Liver (tissue), 3 donors: ENCODE measurements around the gene ZSWIM8.

Experiments used
- EGR1 ChIP-seq, 2 donors: IDR thresholded peaks; 2 replicates each; pipeline ENCODE4 v1.6.1; 2016 to 2018; ENCODE audit warnings: antibody characterized with exemption in 2 of 2, low read depth in 2 of 2
- HNF4A ChIP-seq, 2 donors: conservative IDR thresholded peaks; 2 replicates each; pipeline ENCODE4 v1.6.1; 2016; ENCODE audit warnings: antibody characterized with exemption in 2 of 2, mild to moderate bottlenecking in 2 of 2
- JUND ChIP-seq, 2 donors: IDR thresholded peaks; 2 replicates each; pipeline ENCODE4 v1.6.1; 2016; ENCODE audit warnings: antibody characterized with exemption in 2 of 2
- NR2F2 ChIP-seq: IDR thresholded peaks from 2 replicates; pipeline ENCODE4 v1.6.1; 2016; ENCODE audit warnings: antibody characterized with exemption
- RAD21 ChIP-seq, 2 donors: IDR thresholded peaks; 2 replicates each; pipeline ENCODE4 v1.6.1; 2016; ENCODE audit warnings: antibody characterized with exemption in 2 of 2, mild to moderate bottlenecking in 2 of 2
- RXRA ChIP-seq, 2 donors: IDR thresholded peaks; 2 replicates each; pipeline ENCODE4 v1.6.1; 2017 to 2018; ENCODE audit warnings: antibody characterized with exemption in 2 of 2, mild to moderate bottlenecking in 1 of 2
- SP1 ChIP-seq: IDR thresholded peaks from 2 replicates; pipeline ENCODE4 v1.6.1; 2018; ENCODE audit warnings: antibody characterized with exemption, mild to moderate bottlenecking
- YY1 ChIP-seq: IDR thresholded peaks from 2 replicates; pipeline ENCODE4 v1.6.1; 2016; ENCODE audit warnings: antibody characterized with exemption, mild to moderate bottlenecking
- TF ChIP-seq, protein P1 (sequence below): fragments of 150-350 bp; IDR thresholded peaks from 2 replicates; pipeline ENCODE4 v1.5.1; 2017; ENCODE audit warnings: improper control_type of control experiment, low read depth, low read length; ENCODE audit not compliant: missing input control
- TF ChIP-seq, protein P2 (sequence below): IDR thresholded peaks from 2 replicates; pipeline ENCODE4 v1.6.1; 2016; ENCODE audit warnings: antibody characterized with exemption, mild to moderate bottlenecking
- TF ChIP-seq, protein P3 (sequence below): IDR thresholded peaks from 2 replicates; pipeline ENCODE4 v1.6.1; 2016; ENCODE audit warnings: antibody characterized with exemption
- TF ChIP-seq, protein P4 (sequence below): IDR thresholded peaks from 2 replicates; pipeline ENCODE4 v1.6.1; 2016; ENCODE audit warnings: antibody characterized with exemption
- donor health status: healthy.
- donor health status: healthy.

DNA sequence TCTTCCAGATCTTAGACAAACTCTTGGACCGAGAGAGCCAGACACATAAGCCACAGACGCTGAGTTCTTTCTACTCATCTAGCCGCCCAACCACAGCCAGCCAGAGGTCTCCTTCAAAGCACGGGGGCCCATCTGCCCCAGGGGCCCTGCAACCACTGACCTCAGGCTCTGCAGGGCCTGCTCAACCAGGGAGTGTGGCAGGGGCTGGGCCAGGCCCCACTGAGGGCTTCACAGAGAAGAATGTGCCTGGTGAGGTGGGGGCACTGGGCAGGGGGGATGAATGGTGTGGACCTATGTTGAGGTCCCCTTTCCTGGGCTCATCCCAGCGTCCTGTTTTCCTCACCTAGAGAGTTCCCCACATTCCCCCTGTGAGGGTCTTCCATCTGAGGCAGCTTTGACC is 11.4 kb downstream of the ZSWIM8 start:
- TF ChIP-seq, protein P1, sequence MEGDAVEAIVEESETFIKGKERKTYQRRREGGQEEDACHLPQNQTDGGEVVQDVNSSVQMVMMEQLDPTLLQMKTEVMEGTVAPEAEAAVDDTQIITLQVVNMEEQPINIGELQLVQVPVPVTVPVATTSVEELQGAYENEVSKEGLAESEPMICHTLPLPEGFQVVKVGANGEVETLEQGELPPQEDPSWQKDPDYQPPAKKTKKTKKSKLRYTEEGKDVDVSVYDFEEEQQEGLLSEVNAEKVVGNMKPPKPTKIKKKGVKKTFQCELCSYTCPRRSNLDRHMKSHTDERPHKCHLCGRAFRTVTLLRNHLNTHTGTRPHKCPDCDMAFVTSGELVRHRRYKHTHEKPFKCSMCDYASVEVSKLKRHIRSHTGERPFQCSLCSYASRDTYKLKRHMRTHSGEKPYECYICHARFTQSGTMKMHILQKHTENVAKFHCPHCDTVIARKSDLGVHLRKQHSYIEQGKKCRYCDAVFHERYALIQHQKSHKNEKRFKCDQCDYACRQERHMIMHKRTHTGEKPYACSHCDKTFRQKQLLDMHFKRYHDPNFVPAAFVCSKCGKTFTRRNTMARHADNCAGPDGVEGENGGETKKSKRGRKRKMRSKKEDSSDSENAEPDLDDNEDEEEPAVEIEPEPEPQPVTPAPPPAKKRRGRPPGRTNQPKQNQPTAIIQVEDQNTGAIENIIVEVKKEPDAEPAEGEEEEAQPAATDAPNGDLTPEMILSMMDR, result no peak
- TF ChIP-seq SP1 (no peak), HNF4A (conservative IDR thresholded peaks at IDR 0.05) (no peak), JUND (IDR thresholded peaks at IDR 0.05) (no peak), NR2F2 (no peak), RAD21 (IDR thresholded peaks at IDR 0.05) (no peak), EGR1 (IDR thresholded peaks at IDR 0.05; ENCODE audit: low read depth in 2 of 2) (no peak), RXRA (IDR thresholded peaks at IDR 0.05) (no peak), YY1 (no peak)
- TF ChIP-seq, protein P2, sequence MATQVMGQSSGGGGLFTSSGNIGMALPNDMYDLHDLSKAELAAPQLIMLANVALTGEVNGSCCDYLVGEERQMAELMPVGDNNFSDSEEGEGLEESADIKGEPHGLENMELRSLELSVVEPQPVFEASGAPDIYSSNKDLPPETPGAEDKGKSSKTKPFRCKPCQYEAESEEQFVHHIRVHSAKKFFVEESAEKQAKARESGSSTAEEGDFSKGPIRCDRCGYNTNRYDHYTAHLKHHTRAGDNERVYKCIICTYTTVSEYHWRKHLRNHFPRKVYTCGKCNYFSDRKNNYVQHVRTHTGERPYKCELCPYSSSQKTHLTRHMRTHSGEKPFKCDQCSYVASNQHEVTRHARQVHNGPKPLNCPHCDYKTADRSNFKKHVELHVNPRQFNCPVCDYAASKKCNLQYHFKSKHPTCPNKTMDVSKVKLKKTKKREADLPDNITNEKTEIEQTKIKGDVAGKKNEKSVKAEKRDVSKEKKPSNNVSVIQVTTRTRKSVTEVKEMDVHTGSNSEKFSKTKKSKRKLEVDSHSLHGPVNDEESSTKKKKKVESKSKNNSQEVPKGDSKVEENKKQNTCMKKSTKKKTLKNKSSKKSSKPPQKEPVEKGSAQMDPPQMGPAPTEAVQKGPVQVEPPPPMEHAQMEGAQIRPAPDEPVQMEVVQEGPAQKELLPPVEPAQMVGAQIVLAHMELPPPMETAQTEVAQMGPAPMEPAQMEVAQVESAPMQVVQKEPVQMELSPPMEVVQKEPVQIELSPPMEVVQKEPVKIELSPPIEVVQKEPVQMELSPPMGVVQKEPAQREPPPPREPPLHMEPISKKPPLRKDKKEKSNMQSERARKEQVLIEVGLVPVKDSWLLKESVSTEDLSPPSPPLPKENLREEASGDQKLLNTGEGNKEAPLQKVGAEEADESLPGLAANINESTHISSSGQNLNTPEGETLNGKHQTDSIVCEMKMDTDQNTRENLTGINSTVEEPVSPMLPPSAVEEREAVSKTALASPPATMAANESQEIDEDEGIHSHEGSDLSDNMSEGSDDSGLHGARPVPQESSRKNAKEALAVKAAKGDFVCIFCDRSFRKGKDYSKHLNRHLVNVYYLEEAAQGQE, result no peak
- TF ChIP-seq, protein P3, sequence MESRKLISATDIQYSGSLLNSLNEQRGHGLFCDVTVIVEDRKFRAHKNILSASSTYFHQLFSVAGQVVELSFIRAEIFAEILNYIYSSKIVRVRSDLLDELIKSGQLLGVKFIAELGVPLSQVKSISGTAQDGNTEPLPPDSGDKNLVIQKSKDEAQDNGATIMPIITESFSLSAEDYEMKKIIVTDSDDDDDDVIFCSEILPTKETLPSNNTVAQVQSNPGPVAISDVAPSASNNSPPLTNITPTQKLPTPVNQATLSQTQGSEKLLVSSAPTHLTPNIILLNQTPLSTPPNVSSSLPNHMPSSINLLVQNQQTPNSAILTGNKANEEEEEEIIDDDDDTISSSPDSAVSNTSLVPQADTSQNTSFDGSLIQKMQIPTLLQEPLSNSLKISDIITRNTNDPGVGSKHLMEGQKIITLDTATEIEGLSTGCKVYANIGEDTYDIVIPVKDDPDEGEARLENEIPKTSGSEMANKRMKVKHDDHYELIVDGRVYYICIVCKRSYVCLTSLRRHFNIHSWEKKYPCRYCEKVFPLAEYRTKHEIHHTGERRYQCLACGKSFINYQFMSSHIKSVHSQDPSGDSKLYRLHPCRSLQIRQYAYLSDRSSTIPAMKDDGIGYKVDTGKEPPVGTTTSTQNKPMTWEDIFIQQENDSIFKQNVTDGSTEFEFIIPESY, result no peak
- TF ChIP-seq, protein P4, sequence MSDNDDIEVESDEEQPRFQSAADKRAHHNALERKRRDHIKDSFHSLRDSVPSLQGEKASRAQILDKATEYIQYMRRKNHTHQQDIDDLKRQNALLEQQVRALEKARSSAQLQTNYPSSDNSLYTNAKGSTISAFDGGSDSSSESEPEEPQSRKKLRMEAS, result no peak
